ENCODE measurements around the gene FBXW10B.
"Not testable (repeated sequence)": the region's sequence is repeated elsewhere in the genome, so short reads cannot be mapped to it uniquely, and the experiment has no call there.

GRCh38 chr17:15615850-15616249, 3.7 kb downstream of the FBXW10B start:
- not testable (repeated sequence) for TF ChIP-seq POLR2A (IDR thresholded peaks at IDR 0.05); CTCF (IDR thresholded peaks at IDR 0.05); POLR2AphosphoS5 (IDR thresholded peaks at IDR 0.05; ENCODE audit: insufficient read depth in 1 of 2, low read depth in 1 of 2)

All from vagina (tissue), 2 donors.